ENCODE data around the gene IRS2. TPM values are rescaled to one million over a fixed set of nuclear protein-coding genes. Genes with fewer than 3 reads are reported as not detected.

The IRS2 gene
- total RNA-seq, 1 experiment from 2014 or later, result 0.14 TPM

DNA sequence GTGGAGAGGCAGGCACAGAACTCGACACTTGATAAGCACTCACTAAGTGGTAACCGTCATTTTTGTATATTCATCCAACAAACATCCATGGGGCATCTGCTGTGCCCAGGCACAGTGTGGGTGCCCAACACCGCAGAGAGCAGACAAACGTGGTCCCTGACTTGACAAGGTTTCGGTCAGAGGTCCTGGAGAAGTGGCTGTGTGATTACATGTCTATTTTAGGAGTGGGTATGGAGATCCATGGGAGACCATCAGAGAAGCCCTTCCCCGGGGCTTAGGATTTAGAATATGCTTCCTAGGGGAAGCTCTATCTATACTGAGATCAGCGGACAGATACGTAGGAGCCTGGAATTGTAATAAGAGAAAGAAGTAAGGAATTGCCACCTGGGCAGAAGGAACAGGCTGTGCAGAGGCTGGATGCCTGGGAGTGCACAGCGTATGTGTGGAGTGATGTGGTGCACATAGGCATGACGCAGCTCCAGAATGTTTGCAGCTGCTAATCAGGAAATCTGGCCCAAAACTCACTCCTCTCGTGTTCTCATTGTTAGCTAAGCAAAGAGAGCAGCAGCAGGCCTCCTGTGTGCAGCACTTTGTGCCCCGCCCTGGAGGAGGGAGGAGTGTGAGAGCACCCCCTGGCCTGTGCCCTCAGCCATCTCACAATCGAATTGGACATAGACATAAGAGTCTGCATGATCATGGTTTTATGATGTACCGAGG is 23.0 kb upstream of the IRS2 start:
- in situ Hi-C loops (cut with HindIII; ENCODE audit: low sequenced_read_pairs), result no loop called here
- no peak for DNase-seq (ENCODE audit: low spot score)

DNA sequence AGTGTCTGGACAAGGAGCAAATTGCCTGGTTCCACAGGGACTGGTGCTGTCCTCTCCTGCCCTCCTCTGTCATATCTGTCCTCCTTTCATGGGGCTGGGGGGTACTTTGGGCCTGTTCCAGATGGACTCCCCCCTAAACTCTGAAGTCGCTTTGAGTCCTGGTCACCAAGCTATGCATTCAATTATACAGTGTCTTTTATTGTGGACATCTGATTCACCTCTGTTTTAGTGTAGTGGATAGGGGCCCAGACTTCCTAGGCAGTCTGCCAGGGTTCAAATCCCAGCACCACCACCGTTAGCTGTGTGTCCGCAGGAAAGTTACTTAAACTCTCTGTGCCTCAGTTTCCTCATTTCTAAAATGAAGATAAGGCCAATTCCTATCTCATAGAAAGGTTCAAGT is 21.0 kb upstream of the IRS2 start:
- no peak for DNase-seq (ENCODE audit: low spot score)
- in situ Hi-C loops (cut with HindIII; ENCODE audit: low sequenced_read_pairs), result no loop called here

- no peak for DNase-seq (ENCODE audit: low spot score)
- in situ Hi-C loops (cut with HindIII; ENCODE audit: low sequenced_read_pairs), result no loop called here
Measured at GRCh38 chr13:109804654-109805053, 18.3 kb upstream of the IRS2 start.

GRCh38 chr13:109803825-109804224 is 17.4 kb upstream of the IRS2 start:
- in situ Hi-C loops (cut with HindIII; ENCODE audit: low sequenced_read_pairs), result no loop called here
- no peak for DNase-seq (ENCODE audit: low spot score)

DNA sequence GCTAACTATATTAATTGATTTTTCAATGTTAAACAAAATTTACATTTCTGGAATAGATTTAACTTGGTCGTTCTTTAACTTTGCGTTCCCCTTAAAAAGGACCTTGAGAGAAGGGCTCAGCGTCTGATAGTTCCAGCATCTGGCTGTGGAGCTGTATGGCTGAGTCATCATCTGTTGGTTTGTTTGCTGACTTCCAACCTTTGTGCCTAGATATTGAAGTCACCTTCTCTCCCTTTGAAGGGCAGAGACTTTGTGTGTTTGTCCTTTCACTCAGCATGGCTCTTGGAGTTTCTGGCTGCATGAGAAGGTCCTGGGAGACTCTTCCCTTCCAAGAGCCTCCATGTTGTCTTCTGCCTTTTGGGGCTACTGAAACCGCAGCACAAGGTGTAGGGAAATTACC is 16.6 kb upstream of the IRS2 start:
- in situ Hi-C loops (cut with HindIII; ENCODE audit: low sequenced_read_pairs), result no loop called here
- DNase-seq (ENCODE audit: low spot score), result no peak

- no peak for DNase-seq (ENCODE audit: low spot score)
- in situ Hi-C loops (cut with HindIII; ENCODE audit: low sequenced_read_pairs), result no loop called here
Measured at GRCh38 chr13:109795011-109795410, 8.6 kb upstream of the IRS2 start.

- in situ Hi-C loops (cut with HindIII; ENCODE audit: low sequenced_read_pairs), result no loop called here
- DNase-seq (ENCODE audit: low spot score), result no peak
Measured at GRCh38 chr13:109794095-109794494, 7.7 kb upstream of the IRS2 start.

DNA sequence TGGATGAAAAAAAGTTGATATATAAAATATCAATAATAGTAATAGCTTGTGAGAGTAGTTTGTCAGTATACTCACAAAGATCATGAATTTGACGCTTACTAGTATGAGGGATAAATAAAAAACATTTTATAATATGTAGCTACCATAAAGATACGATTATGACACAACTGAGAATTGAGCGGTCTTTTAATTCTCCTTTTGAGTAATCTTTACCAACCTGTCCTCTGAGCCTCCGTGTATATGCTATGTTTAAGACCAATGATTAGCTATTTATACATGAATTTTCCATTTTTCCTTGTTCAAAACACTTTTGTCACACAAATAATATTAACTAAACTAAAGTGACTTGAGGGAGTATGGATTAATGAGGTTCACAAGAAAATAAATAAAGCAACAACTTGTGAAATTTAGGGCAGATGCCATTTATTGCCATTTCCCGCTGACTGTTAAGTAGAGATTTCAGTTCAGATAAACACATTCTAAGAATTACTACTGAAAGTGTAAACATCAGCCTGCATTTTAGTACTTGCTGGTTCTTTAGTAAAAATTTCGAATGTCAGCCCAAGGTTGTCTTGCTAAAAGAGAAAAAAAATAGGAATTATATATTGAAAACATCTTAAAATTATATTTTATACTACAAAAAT is 6.2 kb upstream of the IRS2 start:
- DNase-seq (ENCODE audit: low spot score), result no peak
- in situ Hi-C loops (cut with HindIII; ENCODE audit: low sequenced_read_pairs), result no loop called here

DNA sequence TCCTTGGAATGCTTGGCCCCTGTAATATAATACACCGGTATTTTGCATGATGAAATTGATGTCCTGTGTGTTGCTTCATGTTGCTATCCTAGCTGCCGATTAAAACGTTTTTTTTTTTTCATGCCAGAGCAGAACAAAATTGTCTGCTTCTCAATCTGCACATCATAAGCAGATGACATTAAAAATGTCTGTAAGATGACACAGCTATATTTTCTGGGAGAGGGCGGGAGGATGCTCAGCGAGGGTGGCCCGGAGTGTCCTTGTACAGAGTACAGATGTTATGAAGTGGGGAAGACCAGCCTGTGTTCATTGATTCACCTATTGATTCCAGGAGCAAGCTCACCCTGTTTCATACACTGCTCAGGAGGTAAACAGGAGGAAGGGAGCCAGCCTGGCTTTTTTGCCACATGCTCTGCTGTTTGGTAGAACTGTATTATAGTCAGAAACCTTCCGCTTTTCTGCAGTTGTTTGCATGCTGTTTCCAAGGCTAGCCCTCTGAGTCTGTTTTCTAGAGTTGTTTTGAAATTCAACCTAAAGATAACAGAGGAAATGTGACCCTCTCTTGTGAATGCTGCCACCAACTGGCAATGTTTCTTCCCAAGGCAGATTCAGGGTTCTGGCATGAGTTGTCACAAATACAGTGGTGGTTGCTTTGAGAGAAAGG is 4.7 kb upstream of the IRS2 start:
- in situ Hi-C loops (cut with HindIII; ENCODE audit: low sequenced_read_pairs), result no loop called here
- DNase-seq (ENCODE audit: low spot score), result peak; percentile 65

DNA sequence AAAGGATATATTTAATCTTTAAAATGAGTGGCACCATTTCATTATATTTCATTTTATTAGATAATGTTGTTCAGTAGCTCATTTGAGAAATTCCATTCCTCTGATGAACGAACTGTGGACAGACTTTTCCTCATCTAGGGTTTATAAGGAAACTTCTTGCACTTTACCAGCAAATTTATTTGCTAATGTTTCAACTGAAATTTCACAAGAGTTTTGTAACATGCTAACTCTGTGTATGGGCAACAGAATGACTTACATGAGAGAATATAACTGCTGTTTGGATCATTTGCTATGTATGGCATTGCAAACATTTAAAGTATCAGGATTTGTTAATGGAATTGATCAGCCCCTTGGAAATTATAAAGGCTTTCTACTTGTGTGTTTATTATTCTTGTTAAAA is 3.7 kb upstream of the IRS2 start:
- in situ Hi-C loops (cut with HindIII; ENCODE audit: low sequenced_read_pairs), result no loop called here
- no peak for DNase-seq (ENCODE audit: low spot score)

DNA sequence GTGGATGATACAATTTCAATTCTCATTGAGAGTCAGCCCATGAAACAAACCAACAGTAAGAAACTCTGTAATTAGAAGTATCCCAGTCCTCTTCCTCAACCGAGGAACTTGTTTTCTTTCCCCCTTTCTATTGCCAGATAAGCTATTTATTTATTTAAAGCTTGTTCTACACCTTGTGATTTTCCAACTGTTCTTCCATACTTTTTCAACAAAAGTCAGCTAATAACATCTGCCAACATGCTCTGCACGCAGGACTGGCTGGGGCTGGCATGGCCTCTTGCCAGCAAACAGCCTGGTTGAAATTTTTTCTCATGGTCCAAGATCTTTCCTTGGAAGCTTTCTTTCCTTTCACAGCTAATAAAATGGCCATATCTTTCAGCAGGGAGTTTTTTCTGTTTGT is 2.9 kb upstream of the IRS2 start:
- DNase-seq (ENCODE audit: low spot score), result peak; percentile 19
- in situ Hi-C loops (cut with HindIII; ENCODE audit: low sequenced_read_pairs), result no loop called here

GRCh38 chr13:109788372-109789111 is 2.2 kb upstream of the IRS2 start:
- DNase-seq (ENCODE audit: low spot score), result no peak
- in situ Hi-C loops (cut with HindIII; ENCODE audit: low sequenced_read_pairs), result no loop called here

DNA sequence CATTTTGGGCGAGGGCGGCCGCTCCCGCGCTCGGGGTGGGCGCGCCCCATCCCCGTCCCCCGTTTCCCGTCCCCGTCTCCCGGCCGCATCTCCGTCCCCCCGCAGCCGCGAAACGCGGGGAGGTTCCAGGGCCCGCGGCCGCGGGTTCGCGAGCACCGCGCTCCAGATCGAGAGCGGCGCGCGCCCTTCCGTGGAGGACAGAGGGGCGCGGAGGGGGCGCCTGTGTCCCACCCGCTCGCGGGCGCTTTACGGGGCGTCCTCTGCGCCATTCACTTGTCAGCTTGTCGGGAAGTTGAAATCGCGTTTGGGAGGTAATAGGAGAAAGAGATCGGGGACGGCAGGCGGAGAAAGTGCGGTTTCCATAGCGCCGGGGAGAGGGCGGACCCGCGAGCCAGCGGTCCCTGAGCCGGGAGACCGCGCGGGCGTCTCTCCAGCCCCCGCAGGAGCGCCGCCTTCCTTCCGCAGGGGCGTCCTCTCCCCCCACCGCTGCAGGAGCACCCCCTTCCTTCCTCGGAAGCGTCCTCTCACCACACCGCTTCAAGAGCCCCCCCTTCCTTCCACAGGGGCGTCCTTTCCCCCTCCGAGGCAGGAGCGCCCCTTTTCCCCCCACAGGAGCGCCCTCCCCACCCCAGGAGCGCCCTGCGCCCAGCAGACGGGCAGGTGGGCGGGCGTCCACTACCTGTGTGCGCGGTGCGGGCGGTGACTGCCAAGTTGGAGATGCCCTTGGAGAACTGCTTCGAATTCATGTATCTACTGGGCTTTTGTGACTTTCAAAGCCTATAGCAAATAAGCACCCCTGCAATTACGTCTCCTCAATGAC is 962 bp upstream of the IRS2 start:
- DNase-seq (ENCODE audit: low spot score), result peak; percentile 43
- in situ Hi-C loops (cut with HindIII; ENCODE audit: low sequenced_read_pairs), result no loop called here

DNA sequence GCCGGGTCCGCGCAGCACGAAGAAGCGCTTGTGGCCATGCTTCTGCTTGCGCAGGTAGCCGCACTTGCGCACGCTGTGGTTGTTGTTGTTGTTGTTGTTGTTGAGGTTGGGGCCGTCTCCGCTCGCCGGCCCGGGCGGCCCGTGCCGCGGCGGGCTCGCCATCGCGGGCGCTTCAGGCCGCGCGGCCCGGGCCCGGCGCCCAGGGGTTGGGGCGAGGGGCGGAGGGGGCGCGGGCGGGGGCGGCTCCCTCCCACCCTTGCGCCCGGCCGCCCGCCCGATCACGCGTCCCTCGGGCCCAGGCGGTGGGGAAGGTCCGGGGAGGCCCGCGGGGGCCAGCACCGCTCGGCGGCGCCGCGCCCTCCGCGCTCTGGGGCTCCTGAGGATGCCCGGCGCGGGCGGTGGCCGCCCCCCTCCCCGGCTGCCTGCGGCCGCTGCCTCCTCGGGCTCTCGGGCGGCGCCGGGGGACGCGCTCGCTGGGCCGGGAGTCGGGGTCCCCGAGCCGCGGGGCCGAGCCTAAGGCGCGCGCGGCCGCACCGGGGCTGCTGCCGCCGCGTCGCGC is 412 bp downstream of the IRS2 start:
- in situ Hi-C loops (cut with HindIII; ENCODE audit: low sequenced_read_pairs), result no loop called here
- no peak for DNase-seq (ENCODE audit: low spot score)

DNA sequence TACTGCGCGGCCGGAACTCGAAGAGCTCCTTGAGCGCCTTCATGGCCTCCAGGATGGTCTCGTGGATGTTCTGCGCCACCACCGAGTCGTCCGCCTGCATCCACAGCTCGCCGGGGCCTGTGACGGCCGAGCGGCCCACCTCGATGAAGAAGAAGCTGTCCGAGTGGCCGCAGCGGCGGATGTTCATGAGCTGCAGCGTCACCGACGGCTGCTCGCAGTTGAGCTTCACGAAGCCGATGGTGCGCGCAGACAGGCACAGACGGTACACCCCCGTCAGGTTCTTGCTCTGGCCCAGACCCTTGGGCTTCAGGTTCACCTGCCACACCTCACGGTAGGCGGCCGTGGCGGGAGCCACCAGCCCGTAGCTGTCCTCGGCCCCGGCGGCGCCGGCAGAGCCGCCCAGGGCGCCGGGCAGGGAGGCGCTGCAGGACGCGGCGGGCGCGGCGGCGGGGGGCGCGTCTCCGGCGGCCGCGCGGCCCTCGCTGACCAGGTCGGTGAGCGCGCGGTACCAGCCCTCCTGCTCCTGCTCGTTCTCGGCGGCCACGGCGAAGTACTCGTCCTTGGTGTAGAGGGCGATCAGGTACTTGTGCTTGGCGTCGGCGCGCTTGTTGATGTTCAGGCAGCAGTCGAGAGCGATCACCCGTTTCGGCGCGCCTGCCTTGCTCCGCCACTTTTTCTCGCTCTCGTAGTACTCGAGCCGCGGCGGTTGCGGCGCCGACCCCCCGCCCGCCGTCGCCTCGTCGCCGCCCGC is 1.1 kb downstream of the IRS2 start:
- in situ Hi-C loops (cut with HindIII; ENCODE audit: low sequenced_read_pairs), result no loop called here
- DNase-seq (ENCODE audit: low spot score), result peak; percentile 51

GRCh38 chr13:109784590-109785140 is 1.7 kb downstream of the IRS2 start:
- DNase-seq (ENCODE audit: low spot score), result peak; percentile 71

GRCh38 chr13:109783815-109784589 is 2.4 kb downstream of the IRS2 start:
- no peak for DNase-seq (ENCODE audit: low spot score)
- in situ Hi-C loops (cut with HindIII; ENCODE audit: low sequenced_read_pairs), result no loop called here

More at GRCh38 chr13:109784590-109785140, 1.7 kb downstream of the IRS2 start:
- in situ Hi-C loops (cut with HindIII; ENCODE audit: low sequenced_read_pairs), result no loop called here
